Duodenal mucosa (tissue), 2 donors: ENCODE data around the gene MIPOL1.
"Not testable (repeated sequence)": the region's sequence is repeated elsewhere in the genome, so short reads cannot be mapped to it uniquely, and the experiment has no call there.

ENCODE experiments used
- H3K27ac ChIP-seq: one replicate; pipeline ENCODE4 v1.7.0; 2013; ENCODE audit warnings: low read depth, low read length
- H3K27me3 ChIP-seq, 2 donors: one replicate each; pipeline ENCODE4 v1.7.0; 2013; ENCODE audit warnings: low read length in 2 of 2, control low read depth in 1 of 2; ENCODE audit not compliant: insufficient read depth in 2 of 2, control insufficient read depth in 1 of 2
- H3K36me3 ChIP-seq, 2 donors: one replicate each; pipeline ENCODE4 v1.7.0; 2013; ENCODE audit warnings: low read length in 2 of 2, control low read depth in 1 of 2; ENCODE audit not compliant: insufficient read depth in 2 of 2, control insufficient read depth in 1 of 2
- H3K4me1 ChIP-seq, 2 donors: one replicate each; pipeline ENCODE4 v1.7.0; 2013; ENCODE audit warnings: low read length in 2 of 2, control low read depth in 1 of 2; ENCODE audit not compliant: insufficient read depth in 2 of 2, control insufficient read depth in 1 of 2
- H3K4me3 ChIP-seq, 2 donors: one replicate each; pipeline ENCODE4 v1.7.0; 2013; ENCODE audit warnings: low read length in 2 of 2, low read depth in 1 of 2
- H3K9ac ChIP-seq, 2 donors: one replicate each; pipeline ENCODE4 v1.7.0; 2013; ENCODE audit warnings: low read length in 2 of 2, low read depth in 1 of 2
- H3K9me3 ChIP-seq, 2 donors: one replicate each; pipeline ENCODE4 v1.7.0; 2013; ENCODE audit warnings: low read length in 2 of 2, control low read depth in 1 of 2; ENCODE audit not compliant: control insufficient read depth in 1 of 2

MIPOL1 gene

GRCh38 chr14:37436519-37436918 is 238.8 kb downstream of the MIPOL1 start:
- Histone ChIP-seq H3K9ac (no peak overlapping the region), H3K4me1 (no peaks in the 10 kb centered on the region), H3K4me3 (no peak overlapping the region), H3K9me3 (no peaks in the 10 kb centered on the region), H3K36me3 (no peaks in the 10 kb centered on the region), H3K27me3 (no peaks in the 10 kb centered on the region), H3K27ac (no peak overlapping the region)

DNA sequence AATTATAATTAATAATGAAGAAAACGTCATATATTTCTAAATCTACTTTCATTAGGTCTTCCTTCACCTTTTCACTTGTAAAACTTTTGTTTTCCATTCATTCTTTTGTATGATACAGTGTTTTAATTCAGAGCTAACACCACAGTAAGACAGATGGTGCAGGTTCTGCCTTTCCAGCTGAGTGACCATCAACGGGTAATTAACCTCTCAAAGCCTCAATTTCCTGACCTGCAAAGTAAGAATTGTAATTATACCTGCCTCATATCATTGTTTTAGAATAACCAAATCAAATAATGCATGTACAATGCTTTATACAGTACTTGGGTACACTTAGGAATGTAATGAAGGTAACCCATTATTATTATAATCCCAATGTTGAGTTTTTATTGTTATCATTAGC is 239.8 kb downstream of the MIPOL1 start:
- Histone ChIP-seq H3K27me3 (no peaks in the 10 kb centered on the region), H3K4me1 (no peaks in the 10 kb centered on the region), H3K36me3 (no peaks in the 10 kb centered on the region), H3K9ac (no peak overlapping the region), H3K4me3 (no peak overlapping the region), H3K9me3 (no peaks in the 10 kb centered on the region), H3K27ac (no peak overlapping the region)

DNA sequence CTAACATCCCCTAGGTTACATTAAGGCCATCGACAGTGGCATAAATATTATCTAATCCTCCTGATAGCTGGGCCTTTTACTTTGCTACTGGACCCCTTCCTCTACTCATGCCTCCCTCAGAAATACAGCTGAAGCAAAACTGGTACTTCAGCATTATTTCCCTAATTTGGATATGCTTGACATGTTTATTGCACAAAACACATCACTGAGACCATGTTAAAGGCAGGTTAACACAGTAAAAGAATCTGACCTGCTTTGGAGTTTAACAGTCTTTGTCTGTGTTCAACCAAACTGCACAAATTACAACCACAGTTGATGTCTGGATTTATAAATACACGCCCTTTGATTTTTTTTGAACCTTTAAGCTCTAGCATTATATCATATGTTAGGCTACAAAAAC is 240.7 kb downstream of the MIPOL1 start:
- Histone ChIP-seq H3K27ac (no peak overlapping the region), H3K9me3 (no peaks in the 10 kb centered on the region), H3K9ac (no peak overlapping the region), H3K4me3 (no peak overlapping the region), H3K4me1 (no peaks in the 10 kb centered on the region), H3K36me3 (no peaks in the 10 kb centered on the region), H3K27me3 (no peaks in the 10 kb centered on the region)

GRCh38 chr14:37443461-37443860 is 245.7 kb downstream of the MIPOL1 start:
- Histone ChIP-seq H3K4me1 (no peaks in the 10 kb centered on the region), H3K36me3 (no peaks in the 10 kb centered on the region), H3K9me3 (no peaks in the 10 kb centered on the region), H3K27me3 (no peaks in the 10 kb centered on the region), H3K9ac (no peak overlapping the region), H3K27ac (no peak overlapping the region), H3K4me3 (no peak overlapping the region)

- Histone ChIP-seq H3K36me3 (no peaks in the 10 kb centered on the region), H3K9ac (no peak overlapping the region), H3K27me3 (no peaks in the 10 kb centered on the region), H3K27ac (no peak overlapping the region), H3K4me3 (no peak overlapping the region), H3K4me1 (peaks cover 0 to 6% of the 10 kb centered on the region in 2 donors), H3K9me3 (no peaks in the 10 kb centered on the region)
Measured at GRCh38 chr14:37447883-37448391, 250.2 kb downstream of the MIPOL1 start.

DNA sequence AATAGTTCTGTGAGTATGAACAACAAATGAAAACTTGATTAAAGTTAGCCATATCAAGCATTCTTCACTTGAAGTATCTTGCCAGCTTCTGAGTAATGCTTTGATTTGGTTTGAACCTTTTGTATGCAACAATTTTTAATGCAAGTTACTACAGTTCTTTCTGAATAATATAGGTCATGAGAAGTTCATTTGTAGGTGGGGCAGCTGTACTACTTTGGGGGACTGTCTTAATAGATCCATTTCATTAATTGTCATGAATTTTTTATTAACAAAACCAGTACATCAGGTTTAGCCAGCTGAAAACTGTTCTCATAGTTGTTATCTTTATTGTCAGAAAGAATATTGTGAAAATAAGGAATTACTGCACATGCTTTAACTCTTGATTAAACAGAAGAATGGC is 254.6 kb downstream of the MIPOL1 start:
- Histone ChIP-seq H3K4me3 (no peak overlapping the region), H3K27ac (no peak overlapping the region), H3K9me3 (no peaks in the 10 kb centered on the region), H3K9ac (no peak overlapping the region), H3K4me1 (peaks cover 0 to 6% of the 10 kb centered on the region in 2 donors), H3K27me3 (no peaks in the 10 kb centered on the region), H3K36me3 (no peaks in the 10 kb centered on the region)

DNA sequence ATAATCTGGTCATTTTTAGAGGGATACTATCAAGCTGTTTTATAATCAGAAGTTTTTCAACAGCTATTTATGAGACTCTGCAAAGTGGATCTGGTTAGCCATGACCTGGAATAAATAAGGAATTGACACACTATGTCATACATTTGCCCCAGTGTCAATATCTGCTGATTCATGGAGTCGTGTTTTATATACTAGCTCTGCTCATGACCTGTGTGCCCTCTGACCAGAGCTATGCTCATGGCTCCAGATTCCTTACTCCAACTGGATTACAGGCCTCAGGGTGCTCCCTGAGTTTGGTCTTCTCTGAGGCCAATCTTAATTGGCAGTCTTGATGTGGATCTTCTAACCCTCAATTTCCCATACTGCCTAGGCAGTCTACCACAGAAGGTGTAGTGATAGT is 256.2 kb downstream of the MIPOL1 start:
- Histone ChIP-seq H3K4me1 (peaks cover 0 to 6% of the 10 kb centered on the region in 2 donors), H3K4me3 (no peak overlapping the region), H3K9me3 (peaks cover 0 to 3% of the 10 kb centered on the region in 2 donors), H3K27me3 (no peaks in the 10 kb centered on the region), H3K9ac (no peak overlapping the region), H3K27ac (no peak overlapping the region), H3K36me3 (no peaks in the 10 kb centered on the region)

DNA sequence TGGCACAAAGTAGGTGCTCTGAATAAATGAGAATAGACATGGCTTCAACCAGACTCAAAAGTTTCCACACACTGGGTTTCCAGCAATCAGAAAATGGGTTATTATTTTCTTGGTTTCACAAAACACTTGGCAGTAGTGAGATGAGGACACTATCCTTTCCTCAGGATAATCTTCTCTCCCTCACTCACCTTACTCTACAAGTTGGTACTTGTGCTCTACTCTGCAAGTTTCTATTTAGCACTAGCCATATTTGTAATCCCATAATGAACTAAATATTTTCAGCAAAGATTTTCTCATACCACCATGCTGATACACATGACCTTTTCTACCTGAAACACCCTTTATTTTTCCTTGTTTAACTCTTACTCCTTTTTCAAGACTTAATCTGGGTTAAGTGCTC is 259.6 kb downstream of the MIPOL1 start:
- Histone ChIP-seq H3K9me3 (peaks cover 0 to 13% of the 10 kb centered on the region in 2 donors), H3K27ac (no peak overlapping the region), H3K4me1 (peaks cover 0 to 5% of the 10 kb centered on the region in 2 donors), H3K9ac (no peak overlapping the region), H3K27me3 (no peaks in the 10 kb centered on the region), H3K4me3 (no peak overlapping the region), H3K36me3 (no peaks in the 10 kb centered on the region)

- Histone ChIP-seq H3K9me3 (peaks cover 2 to 17% of the 10 kb centered on the region in 2 donors), H3K4me1 (peaks cover 0 to 14% of the 10 kb centered on the region in 2 donors)
- not testable (repeated sequence) for H3K36me3 ChIP-seq, H3K27ac ChIP-seq, H3K27me3 ChIP-seq, H3K9ac ChIP-seq, H3K4me3 ChIP-seq
Measured at GRCh38 chr14:37462426-37462825, 264.7 kb downstream of the MIPOL1 start.

- peaks cover 0 to 14% of the 10 kb centered on the region in 2 donors for H3K4me1 ChIP-seq
- H3K4me3 ChIP-seq: no peak overlapping the region
- H3K27ac ChIP-seq: no peak overlapping the region
- no peaks in the 10 kb centered on the region for H3K36me3 ChIP-seq
- H3K27me3 ChIP-seq: no peaks in the 10 kb centered on the region
- peaks cover 2 to 14% of the 10 kb centered on the region in 2 donors for H3K9me3 ChIP-seq
- H3K9ac ChIP-seq: no peak overlapping the region
Measured at GRCh38 chr14:37464192-37464858, 266.6 kb downstream of the MIPOL1 start.
